GM19193 (cell line): ENCODE measurements around the gene GATA3.

ENCODE experiments used
- POLR2A ChIP-seq: IDR thresholded peaks from 4 replicates; pipeline ENCODE4 v1.6.1; 2011; ENCODE audit not compliant: insufficient read depth, insufficient read length; ENCODE audit errors: extremely low read depth

The GATA3 gene

GRCh38 chr10:8036506-8037198, 17.8 kb upstream of the GATA3 start:
- no peak for TF ChIP-seq POLR2A

DNA sequence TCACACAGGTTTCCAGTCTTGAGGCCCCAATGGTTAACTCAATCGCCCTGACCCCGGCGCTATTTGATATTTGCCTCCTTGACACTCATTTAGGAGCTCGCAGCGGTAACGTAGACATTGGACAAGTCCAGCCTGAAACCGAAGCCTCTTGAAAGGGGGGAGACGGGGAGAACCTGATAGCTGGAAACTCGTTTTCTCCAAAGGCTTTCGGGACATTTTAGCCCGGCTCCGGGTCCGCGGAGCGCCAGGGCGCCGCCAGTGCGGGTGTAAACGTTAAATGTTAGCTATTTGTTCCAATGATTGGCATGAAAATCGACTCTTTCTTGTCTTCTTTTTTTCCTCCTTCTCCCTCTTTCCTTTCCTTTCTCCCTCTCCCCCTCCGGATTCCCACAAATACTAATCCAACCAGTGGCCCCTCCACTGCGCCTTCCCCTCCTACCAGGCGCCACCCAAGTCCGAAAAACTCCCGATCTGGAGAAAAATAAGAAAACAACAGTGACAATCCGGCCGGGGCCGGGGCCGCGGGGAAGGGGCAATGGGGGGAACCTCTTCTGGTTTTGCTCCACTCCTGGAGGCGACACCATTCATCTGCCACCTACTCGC, 17.2 kb upstream of the GATA3 start:
- no peak for TF ChIP-seq POLR2A

- TF ChIP-seq POLR2A = no peak
Observed at GRCh38 chr10:8037941-8038894, 16.3 kb upstream of the GATA3 start.

GRCh38 chr10:8039321-8039881, 15.1 kb upstream of the GATA3 start:
- TF ChIP-seq POLR2A = no peak

GRCh38 chr10:8040651-8041050, 13.8 kb upstream of the GATA3 start:
- TF ChIP-seq POLR2A = no peak

- no peak for TF ChIP-seq POLR2A
Observed at GRCh38 chr10:8041284-8041991, 13.1 kb upstream of the GATA3 start.

- no peak for TF ChIP-seq POLR2A
Observed at GRCh38 chr10:8041992-8042720, 12.3 kb upstream of the GATA3 start.

DNA sequence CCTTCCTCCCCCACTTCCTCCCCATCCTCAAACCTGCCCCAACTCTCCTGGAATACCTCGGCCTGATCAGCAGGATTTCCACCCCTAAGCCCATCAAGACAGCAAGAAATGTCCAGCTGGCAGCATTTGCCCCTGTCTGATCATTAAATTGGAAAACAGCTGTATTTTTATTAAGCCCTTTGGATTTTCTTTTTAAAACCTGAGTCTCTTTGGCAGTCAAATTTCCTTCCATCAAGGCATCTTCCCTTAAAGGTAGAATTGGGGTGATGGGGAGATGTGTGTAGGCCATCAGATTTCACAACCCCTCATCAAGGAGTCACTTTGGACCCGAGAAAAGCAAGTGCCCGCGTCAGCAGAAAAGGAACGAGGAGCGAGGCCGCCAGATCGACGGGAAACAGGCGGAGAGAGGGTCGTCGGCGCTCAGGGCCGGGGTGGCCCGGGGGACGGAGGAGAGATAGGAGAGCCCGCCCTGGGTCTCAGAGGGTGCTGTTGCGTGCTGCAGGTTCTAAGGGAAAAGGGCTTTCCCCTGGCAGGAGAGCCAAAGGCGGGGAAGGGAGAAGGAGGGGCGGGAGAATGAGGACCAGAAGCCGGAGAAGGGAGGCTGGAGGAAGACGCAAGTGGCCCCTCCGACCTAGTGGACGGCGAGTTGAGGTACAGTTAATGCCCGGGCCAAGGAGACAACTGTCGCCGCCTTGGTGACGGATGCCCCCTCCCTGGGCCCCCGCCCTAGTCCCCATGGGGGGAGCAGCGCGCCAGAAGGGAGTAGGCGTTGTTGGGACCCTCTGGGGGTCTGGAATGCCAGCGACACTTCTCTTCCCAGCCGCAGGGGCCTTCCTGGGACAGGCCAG, 11.5 kb upstream of the GATA3 start:
- TF ChIP-seq POLR2A = no peak

GRCh38 chr10:8043569-8044306, 10.8 kb upstream of the GATA3 start:
- no peak for TF ChIP-seq POLR2A

DNA sequence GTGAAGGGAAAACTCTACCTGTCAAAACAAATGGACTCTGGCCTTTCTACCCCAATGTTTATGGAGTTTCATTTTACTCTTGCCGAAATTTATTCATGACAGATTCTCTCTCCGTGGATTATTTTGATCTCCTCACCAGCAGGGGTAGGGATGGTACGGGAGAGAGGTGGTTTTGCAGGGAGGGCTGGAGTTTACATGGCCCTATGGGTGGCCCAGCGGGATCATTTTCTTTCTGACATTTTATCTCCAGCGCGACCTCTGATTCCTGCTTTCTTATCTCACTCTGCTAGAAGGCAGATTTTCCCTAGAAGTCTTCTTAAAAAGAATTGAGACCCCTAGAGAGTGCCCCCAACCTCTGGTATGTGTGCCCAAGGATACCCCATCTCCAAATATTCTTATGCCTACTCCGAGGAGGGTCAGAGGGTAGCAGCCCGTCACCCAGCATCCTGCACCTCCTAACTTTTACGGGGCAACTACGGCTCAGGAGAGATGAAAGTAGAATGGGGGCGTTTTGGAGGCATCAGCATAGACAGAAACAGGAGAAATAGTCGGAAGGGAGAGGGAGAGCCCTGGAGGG, 10.1 kb upstream of the GATA3 start:
- no peak for TF ChIP-seq POLR2A

GRCh38 chr10:8044908-8045725, 9.4 kb upstream of the GATA3 start:
- TF ChIP-seq POLR2A = no peak

GRCh38 chr10:8045726-8046494, 8.6 kb upstream of the GATA3 start:
- no peak for TF ChIP-seq POLR2A
